SIG-M5 treated with dmso at 0.1 percent for 504 hours (cell line): Measurements from ENCODE around the gene AFAP1L2.
A peak's percentile ranks its signal among the peaks of the same experiment; 100 is the strongest.
"Not testable (repeated sequence)": the region's sequence is repeated elsewhere in the genome, so short reads cannot be mapped to it uniquely, and the experiment has no call there.

ENCODE experiments used
- DNase-seq: peaks from one replicate; lab custom pipeline; 2025; ENCODE audit not compliant: unreplicated experiment; lab: John Stamatoyannopoulos, UW

AFAP1L2 gene

GRCh38 chr10:114363745-114364454 lies 40.4 kb downstream of the AFAP1L2 start:
- no peak for DNase-seq

DNA sequence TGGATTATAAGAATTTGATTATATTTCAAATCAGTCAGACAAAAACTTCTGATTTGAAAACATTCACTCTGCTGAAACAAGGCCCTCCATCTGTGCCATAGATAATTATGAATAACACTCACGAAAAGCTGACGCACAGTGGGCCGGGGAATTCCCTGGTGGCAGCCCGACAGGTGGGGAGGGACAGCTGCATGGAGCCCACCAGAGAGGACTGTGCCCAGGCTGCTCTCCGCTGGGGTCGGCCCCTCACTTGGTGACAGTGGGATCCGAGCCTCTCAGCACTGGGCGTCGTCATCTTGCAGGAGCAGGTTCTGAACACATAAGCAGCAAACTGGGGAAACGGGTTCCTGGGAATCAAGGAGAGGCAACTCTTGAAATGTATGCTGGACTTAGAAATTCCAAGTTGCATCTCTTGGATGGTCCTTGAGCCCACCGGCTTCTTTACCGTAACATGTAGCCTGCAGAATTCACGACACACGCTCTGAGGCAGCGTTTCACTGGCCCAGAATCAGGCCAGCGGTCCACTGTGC lies 41.4 kb downstream of the AFAP1L2 start:
- no peak for DNase-seq

DNA sequence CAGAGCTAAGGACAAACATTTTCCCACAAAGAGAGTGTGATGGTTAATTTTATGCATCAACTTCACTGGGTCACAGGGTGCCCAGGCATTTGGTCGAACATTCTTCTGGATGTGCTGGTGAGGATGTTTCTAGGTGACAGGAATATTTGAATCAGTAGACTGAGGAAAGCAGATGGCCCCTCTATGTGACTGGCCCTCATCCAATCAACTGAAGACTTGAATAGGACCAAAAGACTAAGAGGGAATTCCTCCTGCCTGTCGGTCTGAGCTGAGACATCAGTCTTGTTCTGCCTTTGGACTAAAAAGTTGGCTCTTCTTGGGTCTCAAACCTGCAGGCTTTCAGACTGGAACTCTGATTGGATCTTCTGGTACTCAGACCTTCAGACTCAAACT lies 44.4 kb downstream of the AFAP1L2 start:
- DNase-seq, result no peak

GRCh38 chr10:114359041-114359952 lies 45.0 kb downstream of the AFAP1L2 start:
- no peak for DNase-seq

DNA sequence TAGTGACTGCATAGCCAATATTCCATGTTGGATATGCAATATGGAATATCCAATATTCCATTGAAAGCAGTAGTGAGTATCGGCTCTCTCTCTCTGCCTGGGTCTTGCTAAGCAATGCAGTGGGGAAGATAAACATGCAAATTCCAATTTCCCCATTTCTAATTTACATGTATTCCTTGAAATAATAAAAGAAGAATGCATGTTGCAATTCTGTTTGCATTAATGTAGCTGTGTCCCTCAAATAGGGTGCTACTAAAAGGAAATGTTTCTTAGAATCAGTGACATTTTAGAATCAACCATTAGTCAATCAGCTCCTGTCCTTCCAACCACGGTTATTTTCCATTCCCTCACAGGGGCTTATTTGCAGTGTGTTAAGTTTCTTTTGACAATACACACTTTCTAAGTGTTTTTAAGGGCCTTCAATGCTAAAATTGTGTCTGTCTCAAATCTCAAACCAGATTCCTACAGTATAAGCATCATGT lies 46.7 kb downstream of the AFAP1L2 start:
- DNase-seq, result no peak

DNA sequence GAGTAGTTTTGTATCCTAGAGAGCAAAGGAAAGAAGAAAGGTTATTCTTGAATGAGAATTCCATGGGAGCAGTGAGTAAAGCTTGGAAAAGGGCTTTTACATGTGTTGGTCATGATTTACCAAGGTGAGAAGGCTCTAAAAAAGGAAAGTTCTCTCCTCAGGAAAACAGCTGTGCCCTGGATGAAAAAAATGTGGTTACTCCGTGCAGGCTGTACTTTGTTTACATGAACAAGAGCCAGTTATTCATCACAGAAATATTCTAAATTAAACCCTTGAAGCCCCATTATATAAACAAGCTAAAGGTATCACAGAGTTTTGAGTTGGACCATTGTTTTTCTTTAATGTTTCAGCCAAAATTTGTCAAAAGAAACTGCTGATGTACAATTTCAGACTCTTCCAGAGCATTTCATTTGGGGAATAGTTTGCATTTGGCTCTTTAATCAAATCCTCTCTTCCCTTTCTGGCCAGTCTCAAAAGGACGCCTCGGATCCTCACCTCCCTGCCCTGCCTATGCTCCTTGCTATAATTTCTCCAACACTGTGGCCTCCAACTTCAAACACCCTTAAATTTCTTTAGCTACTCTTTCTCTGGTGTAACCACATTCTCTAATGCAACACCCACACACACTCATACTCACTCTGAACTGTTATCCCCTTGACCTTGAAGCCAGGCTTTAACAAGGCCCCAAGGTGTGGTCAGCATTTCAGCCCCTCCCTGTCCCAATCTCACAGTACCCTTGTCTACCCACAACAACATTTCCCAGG lies 47.4 kb downstream of the AFAP1L2 start:
- DNase-seq, result no peak

DNA sequence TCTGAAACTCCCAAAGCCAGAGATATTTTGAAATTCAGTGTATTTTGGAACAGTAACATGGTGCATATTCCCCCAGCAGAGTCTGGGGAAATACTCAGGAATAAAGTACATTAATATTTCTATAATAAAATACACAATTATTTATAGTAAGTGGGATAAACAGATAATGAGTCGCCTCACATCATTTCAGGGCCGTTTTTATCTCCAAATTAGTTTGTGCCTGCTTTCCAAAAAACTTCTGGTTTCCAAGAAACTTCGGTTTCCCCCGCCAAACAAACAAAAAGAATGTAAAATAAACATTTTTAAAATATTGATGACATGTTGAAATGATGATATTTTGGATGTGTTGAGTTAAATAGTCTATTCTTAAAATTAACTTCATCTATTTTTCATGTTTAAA lies 48.2 kb downstream of the AFAP1L2 start:
- DNase-seq, result no peak

DNA sequence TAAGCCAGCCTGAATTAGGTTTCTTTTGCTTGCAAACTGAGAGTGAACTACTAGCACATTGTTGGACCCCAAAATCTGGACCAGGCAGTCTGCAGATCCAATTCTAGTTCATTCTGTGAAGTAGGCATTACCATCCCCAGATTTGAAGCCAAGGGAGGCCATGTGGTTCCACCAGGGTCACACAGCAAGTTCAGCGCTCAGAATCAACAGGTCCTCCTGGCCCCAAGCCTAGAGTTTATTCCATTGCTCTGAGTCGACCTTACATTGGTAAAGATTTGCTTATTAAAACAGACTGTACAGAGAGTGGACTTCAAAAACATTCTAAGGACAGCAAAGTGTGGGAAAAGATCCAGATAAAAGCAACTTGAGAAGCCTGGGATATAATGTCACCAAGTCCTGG lies 50.9 kb downstream of the AFAP1L2 start:
- DNase-seq, result no peak

GRCh38 chr10:114352653-114353298 lies 51.5 kb downstream of the AFAP1L2 start:
- no peak for DNase-seq

DNA sequence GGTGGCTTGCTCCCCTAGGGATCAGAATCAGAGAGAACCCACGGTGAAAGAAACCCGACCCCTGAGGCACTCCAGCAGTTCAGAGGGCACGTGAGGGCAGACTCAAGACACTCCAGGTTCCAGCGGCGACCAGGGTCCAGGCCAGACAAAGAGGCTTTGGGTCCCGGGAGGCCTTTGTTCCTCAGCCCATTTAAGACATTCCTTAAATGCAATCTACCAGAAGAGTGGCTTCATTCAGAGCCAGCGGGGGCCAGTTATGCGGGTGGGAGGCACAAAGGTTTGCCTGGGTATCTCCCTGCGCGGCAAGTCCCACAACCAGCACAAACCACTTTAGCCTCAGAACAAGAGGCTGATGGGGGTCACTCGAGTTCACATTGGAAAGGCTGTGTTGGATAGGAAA lies 53.6 kb downstream of the AFAP1L2 start:
- no peak for DNase-seq

DNA sequence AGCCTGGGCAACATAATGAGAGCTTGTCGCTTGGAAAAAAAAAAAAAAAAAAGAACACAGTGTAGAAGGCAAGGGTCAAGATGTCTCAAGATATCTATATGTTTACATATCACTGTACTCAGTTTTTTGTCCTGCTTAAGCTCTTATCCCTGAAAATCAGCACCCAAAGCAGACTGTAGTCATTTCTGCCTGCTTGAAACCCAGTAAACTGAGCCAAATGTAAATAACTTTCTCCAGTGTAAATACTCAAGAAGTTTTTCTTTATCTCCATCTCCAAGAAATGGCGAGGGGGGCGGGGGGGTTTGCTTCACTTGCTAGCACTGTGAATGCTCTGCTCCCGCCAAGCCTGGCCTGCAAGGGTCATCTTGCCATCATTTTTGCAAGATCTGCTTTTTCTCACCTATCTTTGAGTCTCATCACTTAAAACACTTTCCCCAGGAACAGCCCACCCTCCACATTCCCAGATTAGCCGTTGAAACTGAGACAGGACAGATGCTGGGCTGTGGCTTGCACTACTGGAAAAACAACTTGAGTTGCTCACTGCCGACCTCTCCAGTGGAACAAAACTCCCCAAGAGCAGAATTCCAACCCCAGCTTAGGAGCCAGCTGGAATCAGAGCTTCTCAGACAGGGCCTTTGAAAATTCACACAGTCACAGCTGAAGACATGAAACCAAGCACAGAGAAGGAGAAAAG lies 54.6 kb downstream of the AFAP1L2 start:
- DNase-seq, result peak; percentile 1

DNA sequence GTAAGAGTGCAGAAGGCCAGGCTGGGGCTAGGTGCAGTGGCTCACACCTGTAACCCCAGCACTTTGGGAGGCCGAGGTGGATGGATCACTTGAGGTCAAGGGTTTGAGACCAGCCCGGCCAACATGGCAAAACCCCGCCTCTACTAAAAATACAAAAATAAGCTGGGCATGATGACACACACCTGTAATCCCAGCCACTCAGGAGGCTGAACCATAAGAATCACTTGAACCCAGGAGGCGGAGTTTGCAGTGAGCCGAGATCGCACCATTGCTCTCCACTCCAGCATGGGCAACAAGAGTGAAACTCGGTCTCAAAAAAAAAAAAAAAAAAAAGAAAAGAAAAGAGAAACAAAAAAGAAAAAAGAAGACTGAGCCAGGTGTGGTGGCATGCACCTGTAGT lies 55.2 kb downstream of the AFAP1L2 start:
- DNase-seq, result not testable (repeated sequence)

GRCh38 chr10:114347791-114348190 lies 56.5 kb downstream of the AFAP1L2 start:
- peak; percentile 11 for DNase-seq

- DNase-seq, result no peak
Measured at GRCh38 chr10:114347241-114347640, 57.1 kb downstream of the AFAP1L2 start.

- DNase-seq, result no peak
Measured at GRCh38 chr10:114346176-114347031, 57.9 kb downstream of the AFAP1L2 start.

DNA sequence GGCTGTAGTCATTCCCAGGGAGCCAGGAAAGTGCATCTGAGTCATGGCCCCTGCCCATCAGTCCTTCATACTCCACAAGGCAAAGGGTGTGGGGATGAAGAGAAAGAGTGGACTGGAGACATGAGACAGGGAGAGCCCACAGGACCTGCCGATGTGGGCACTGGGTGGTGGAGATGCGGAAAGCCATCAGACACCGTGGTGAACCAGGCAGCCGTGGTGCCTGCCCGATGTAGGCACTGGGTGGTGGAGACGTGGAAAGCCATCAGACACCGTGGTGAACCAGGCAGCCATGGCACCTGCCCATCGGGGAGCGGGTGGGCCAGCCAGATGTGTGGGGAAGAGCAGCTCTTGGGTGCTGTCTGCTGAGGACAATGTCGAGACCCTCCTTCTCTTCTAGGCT lies 58.6 kb downstream of the AFAP1L2 start:
- no peak for DNase-seq

DNA sequence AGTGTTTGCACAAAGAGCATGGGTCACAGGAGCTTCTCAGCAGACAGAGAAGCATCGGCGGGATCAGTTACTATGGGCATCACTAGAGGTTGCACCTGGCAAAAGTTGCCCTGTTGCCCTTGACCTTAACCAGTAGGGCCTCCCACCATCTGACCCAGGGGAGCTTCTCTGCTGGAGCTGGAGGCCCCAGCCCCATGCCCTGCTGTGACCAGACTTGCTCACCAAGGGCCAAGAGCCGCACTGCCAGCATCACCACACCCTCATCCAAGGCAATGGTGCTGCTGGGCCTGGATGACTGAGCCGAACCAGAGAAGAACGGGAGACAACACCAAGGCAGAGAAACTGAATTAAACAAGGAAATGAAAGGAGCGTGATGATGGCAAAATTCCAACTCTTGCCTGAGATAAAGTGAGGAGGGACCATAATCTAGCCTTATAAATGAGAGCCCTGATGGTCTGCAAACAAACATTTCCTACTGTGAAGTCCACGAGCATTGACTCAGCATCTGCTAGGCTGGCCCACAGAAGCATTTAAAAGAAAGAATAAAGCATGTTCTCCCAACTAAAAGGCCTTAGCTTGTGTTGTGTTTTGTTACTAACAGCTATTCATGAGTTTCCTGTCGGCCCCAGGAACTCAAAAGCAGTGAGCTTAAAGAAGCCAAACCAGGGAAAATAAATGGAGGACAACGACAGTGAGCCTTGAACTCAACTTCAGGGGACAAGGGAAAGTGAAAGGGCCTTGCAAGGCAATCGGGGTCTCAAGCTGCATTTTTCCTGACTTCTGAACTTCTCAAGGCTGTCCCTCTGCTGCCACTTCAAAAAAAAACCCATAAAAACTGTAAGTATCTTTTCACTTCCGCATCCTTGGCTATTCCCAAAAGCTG lies 60.4 kb downstream of the AFAP1L2 start:
- DNase-seq, result no peak

DNA sequence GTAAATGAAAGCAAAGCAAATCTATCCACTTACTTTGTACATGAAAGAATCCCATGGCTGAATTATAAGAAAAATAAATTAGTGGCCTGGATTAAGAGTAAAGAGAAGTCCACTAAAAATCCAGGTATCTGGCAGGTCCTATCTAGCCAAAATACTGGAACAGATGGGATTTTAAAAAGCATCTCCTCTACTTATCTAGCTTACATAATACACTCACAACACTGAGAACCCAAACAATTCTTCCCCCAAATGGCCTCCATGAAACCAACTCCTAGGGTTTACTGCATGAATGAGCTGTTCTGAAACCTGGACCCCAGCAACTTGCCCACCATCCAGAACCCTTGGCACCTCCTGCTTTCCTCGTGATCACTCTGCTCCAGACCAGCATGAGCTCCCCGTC lies 61.3 kb downstream of the AFAP1L2 start:
- no peak for DNase-seq
